A673 (cell line): ENCODE measurements around the gene TAAR9.

ENCODE experiments used
- EZH2 ChIP-seq: fragments of 200-600 bp; sonication (generic); IDR thresholded peaks from 2 replicates; pipeline ENCODE4 v1.6.1; 2017; ENCODE audit warnings: borderline replicate concordance, low read depth, mild to moderate bottlenecking, mixed read lengths, antibody characterized with exemption, low read length; ENCODE audit not compliant: poor library complexity, severe bottlenecking
- TF ChIP-seq, protein P1 (sequence below): fragments of 300-800, 200-600 bp; sonication (generic); conservative IDR thresholded peaks from 2 replicates; pipeline ENCODE4 v1.5.1; 2017; ENCODE audit warnings: low read depth, mild to moderate bottlenecking, antibody characterized with exemption, low read length, moderate library complexity, mixed read lengths

- TF ChIP-seq, protein P1, sequence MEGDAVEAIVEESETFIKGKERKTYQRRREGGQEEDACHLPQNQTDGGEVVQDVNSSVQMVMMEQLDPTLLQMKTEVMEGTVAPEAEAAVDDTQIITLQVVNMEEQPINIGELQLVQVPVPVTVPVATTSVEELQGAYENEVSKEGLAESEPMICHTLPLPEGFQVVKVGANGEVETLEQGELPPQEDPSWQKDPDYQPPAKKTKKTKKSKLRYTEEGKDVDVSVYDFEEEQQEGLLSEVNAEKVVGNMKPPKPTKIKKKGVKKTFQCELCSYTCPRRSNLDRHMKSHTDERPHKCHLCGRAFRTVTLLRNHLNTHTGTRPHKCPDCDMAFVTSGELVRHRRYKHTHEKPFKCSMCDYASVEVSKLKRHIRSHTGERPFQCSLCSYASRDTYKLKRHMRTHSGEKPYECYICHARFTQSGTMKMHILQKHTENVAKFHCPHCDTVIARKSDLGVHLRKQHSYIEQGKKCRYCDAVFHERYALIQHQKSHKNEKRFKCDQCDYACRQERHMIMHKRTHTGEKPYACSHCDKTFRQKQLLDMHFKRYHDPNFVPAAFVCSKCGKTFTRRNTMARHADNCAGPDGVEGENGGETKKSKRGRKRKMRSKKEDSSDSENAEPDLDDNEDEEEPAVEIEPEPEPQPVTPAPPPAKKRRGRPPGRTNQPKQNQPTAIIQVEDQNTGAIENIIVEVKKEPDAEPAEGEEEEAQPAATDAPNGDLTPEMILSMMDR: no peak
- TF ChIP-seq EZH2: no peak
Measured at GRCh38 chr6:132490024-132490423, 48.1 kb upstream of the TAAR9 start.
